ENCODE results near the gene SH3GLB1.

Gene SH3GLB1

DNA sequence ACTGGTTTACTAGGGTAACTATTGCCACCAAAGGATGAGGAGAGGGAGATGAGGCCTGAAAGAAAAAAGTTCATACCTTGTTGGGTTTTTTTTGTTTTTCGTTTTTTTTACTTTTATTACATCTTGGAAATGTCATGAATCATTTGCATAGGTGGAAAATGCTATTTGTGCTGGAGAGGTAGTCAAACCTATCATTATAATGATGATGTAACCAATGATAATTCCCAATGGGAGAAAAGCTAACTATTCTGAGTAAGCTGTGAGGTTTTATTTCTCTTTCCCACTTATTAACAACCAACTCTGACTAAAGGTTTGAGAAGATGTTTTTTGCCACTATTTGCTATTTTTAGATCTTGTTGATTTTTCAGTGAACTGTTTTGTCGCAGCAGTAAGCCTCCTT lies 29.0 kb downstream of the SH3GLB1 start:
- no peak for DNase-seq (ENCODE audit: low read depth, low spot score)

DNA sequence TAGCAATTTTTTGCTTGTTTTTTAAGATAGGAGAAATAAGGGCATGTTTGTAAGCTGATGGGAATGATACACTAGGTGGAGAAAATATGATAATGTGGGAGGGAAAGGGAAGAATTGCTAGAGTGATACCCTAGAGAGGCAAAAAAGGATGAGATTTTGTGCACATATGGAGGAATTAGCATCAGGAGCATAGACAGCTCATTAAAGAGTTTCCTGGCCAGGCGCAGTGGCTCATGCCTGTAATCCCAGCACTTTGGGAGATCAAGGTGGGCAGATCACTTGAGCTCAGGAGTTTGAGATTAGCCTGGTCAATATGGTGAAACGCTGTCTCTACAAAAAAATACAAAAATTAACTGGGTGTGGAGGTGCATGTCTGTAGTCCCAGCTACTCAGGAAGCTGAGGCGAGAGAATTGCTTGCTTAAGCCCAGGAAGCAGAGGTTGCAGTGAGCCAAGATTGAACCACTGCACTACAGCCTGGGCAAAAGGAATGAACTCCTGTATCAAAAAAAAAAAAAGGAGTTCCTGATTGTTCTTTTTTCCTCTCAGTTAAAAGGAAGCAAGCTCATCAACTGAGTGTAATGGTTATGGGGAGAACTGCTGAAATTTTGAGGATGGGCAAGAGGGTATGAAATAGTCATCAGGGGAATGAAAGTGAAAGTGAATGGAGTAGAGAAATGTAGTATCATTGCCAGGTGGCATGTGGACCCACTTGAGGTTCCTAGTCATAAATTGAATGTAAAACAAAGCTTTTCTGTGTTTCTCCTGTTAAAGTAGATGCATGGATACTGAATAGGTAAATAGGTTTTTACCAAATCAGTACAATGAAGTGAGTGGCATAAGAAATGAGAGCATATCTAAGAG lies 35.5 kb downstream of the SH3GLB1 start:
- no peak for DNase-seq (ENCODE audit: low read depth, low spot score)

DNA sequence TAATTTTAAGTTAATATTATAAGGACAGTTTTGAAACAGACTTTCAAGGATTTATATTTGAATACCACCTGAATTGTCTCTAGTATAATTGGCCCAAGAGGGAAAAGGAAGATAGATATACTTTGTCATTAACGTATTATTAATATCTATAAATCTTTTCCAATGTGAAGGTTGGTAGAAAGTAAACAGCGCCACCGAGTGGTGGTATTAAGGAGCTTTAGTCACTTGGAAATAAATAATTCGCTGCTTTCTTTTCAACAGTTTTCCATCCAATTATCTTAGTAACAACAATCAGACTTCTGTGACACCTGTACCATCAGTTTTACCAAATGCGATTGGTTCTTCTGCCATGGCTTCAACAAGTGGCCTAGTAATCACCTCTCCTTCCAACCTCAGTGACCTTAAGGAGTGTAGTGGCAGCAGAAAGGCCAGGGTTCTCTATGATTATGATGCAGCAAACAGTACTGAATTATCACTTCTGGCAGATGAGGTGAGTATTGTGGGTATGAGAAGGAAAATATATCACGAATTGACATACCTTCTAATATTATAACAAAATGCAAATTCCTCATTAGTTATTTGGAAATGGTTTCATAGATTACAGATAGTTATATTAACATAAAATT lies 37.7 kb downstream of the SH3GLB1 start:
- DNase-seq (ENCODE audit: low read depth, low spot score): peak; percentile 18

DNA sequence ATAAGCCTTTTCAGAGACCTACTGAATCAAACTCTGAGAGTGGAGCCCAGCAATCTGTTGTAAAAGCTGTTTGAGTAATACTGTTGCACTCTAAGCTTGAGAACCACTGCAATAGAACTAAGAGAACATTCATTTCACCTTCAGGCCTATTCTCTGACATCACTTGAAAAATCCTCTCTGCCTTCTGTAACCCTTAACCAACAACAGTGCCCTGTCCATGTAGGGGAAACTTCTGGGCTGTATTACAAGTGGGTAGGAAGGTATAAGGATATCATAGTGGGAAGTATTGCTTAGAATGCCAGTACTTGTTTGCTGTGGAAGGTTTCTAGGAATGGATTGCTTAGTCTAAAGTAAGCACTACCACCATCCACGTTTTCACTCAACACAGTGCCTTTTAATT lies 42.9 kb downstream of the SH3GLB1 start:
- no peak for DNase-seq (ENCODE audit: low read depth, low spot score)

DNA sequence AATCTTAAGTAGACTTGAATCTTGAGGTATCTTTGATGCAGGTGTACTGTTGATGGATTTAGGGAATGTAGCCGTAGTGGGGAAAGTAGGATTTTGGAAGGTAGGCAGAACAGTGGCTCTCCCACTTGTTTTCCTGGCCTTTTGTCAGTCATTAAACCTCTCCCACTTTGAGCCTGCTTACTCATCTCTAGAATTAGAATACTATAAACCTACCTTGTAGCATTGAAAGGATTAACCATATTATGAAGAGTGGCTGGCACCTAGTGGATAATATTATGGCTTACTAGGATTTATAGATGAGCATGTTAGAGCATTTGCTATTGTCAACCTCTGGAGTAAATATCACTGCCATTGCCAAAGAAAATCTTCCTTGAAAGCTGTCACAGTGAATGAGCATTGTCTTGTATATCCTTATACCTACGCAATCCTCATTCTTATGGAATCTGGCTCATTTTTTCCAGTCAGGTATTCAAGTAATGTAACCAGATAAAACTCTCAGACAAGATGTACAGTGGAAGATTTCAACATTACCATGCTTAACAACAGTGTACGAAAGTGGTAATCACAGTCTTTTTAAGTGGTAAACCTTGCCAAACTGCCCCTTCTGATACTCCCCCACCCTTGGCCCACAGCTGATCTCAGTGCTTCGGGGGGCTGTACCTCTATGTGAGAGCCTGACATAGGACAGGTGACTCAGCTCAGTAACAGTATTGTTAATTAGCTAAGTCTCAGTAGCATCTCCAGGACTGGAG lies 44.4 kb downstream of the SH3GLB1 start:
- DNase-seq (ENCODE audit: low read depth, low spot score): no peak

DNA sequence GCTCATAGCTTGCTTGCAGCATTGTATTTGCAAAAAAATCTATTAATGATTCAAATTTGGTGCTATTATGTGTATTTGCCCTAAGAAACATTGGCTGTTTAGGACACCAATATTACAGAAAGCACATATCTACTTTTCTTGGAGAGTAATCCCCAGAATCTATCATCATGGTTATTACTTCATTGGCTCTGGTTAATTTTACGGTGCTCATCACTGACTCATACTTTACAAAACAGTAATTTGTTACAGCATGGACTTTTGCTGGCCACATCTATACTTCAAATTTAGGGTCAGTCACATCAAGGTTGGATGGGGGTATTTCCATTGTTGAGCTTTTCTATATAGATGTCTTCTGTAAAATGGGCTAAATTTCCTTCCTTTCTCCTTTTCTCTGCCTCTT lies 45.7 kb downstream of the SH3GLB1 start:
- no peak for DNase-seq (ENCODE audit: low read depth, low spot score)

DNA sequence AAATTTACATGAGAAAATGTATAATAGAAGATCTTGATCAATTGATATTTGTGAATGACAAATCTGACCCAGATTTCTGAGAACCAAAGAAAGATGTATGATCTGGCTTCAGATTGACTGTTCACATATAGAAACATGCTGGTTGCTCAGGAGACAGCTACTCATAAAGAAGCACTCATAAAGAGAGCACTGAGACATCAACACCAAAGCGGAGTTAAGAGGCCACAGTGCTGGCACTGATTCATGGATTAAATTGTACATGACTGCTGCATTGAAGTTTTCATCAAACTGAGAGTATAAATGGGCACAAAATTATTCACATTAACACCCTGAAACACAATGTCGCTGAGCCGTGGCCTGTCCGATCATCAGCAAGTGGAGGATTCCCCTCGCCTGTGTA lies 46.2 kb downstream of the SH3GLB1 start:
- no peak for DNase-seq (ENCODE audit: low read depth, low spot score)

DNA sequence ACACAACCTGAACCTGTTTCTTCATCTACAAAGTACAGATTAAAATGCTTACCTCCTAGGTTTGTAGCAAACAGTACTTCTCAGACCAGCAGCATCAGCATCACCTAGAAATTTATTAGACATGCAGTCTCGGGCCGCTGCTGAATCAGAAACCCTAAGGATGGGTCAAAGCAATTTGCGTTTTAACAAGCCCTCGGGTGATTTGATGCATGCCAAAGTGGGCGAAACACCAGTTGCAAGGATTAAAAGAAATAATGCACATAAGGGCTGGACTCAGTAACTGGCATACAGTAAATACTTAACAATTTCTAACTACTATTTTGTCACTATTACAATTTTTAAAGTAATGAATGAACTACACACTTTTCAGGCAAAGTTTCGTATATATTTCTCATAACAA lies 47.5 kb downstream of the SH3GLB1 start:
- no peak for DNase-seq (ENCODE audit: low read depth, low spot score)

DNA sequence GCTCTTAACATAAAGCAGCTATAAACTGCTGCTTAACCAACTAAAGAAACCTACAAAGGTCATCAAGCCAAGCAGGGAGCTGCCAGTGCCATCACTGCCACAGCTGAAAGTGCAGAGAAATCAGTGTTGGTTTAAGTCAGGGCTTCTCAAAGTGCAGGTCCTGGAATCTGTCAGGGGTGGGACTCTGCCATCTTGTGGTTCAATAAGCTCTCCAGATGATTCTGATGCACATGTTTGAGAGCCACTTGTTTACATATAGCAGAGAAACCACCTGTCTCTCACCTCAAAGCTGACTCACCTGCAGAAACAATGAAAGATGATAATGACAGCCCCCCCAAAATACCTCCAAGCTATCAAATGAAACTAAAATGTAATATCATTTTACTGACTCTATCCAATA lies 49.3 kb downstream of the SH3GLB1 start:
- DNase-seq (ENCODE audit: low read depth, low spot score): no peak

DNA sequence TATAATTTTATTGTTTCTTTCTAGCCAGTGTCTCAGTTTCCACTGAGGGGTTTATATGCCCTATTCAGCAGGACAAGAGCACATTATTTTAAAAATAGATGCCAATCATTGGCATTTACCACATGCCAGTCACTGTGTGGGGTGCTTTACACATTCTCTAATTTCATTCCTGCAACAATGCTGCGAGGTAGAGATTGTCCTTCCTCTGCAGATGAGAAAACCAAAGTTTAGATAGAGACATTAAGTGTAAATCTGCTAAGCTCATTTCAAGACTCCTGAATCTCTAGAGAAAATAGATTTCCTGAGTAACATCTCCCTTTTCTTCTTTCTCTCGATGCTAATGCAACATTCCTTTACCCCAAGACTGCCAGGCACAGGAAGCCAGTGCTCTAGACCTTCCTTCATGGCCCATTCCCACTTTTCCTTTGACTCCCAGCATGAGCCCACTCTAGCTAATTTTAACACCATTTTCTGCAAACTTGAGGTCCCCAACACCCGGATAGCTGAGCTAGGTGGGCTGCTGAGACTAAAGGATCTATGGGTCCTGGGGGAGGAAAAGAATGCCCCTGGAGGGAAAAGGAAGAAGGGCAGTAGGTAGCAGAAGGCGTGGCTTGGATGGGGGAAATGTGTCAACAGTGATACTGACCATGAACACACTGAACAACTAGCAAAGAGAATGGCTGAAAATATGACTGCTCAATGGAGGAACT lies 50.0 kb downstream of the SH3GLB1 start:
- no peak for DNase-seq (ENCODE audit: low read depth, low spot score)

DNA sequence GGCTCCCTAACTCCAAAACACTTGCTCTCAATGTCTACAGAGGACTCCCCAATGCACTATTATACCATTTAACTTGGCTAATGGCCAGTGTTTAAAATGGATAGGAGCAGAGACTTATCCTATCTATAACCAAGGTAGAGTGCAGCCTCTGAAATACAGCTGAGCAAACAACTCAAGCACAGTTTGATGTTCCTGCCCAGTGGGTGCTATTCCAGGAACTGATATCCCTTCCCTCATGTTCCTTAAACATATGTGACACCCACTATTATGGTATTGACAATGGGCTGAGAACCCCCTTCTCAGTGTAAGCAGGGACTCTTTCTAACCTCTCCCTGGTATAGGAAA lies 51.7 kb downstream of the SH3GLB1 start:
- no peak for DNase-seq (ENCODE audit: low read depth, low spot score)

DNA sequence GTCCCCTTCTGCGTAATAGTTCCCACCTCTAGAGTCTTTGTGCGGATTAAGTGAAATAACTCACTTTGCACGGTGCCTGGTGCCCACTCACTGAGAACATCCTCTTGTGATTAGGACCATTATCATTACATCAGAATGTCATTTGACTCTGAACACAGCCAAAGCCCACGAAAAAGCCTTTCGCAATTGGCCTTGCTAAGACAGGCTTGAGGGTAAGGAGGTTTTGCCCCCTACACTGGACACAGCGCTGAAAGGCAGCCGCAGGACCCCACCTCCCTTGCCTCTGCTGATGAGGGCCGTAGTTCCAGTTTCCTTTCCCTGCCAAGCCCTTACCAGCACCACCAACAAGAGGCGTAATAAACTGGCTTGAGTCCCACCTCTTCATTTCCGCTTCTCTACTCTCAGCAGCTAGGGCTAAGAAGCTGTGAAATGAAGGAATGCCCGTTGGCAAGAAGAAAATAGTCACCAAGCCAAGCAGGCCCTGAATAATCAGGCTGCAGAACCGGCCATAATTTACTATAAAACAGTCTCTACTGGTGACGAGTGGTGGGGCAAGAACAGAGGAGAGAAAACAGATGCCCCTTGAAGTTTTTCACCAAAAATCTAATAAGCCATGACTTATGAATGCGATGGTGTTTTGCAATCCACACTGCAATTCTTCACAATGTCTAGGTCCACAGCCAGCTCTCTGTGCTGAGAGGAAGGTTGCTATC lies 53.1 kb downstream of the SH3GLB1 start:
- no peak for DNase-seq (ENCODE audit: low read depth, low spot score)

DNA sequence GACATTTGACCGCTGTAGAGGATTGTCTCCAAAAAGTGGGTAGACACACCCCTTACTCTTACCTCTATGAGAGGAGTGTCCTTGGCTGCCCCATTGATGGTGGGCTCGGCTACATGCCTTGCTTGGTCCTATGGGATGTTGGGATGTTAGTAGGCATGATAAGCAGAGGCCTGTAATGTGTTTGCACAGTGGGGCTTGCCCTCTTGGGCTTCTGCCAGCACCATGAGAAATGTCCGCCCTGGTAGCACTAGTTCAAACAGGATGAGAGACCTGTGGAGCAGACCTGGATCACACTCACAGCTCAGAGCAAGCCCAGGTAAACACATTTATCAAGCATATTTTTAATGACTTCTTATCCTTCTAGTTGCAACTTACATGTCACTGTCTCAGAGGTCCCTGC lies 54.2 kb downstream of the SH3GLB1 start:
- DNase-seq (ENCODE audit: low read depth, low spot score): no peak

DNA sequence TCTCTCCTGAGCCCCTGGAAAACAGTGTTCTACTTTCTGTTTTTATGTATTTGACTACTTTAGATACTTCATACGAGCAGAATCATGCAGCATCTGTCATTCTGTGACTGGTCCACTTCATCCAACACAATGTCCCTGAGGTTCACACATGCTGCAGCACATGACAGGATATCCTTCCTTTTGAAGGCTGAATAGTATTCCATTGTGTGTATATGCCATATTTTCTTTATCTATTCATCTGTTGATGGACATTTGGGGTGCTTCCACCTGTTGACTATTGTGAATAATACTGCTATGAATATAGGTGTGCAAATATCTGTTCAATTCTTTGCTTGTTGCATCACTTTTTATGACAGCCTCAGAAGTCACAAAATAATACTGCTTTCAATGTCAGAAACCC lies 55.8 kb downstream of the SH3GLB1 start:
- DNase-seq (ENCODE audit: low read depth, low spot score): no peak

DNA sequence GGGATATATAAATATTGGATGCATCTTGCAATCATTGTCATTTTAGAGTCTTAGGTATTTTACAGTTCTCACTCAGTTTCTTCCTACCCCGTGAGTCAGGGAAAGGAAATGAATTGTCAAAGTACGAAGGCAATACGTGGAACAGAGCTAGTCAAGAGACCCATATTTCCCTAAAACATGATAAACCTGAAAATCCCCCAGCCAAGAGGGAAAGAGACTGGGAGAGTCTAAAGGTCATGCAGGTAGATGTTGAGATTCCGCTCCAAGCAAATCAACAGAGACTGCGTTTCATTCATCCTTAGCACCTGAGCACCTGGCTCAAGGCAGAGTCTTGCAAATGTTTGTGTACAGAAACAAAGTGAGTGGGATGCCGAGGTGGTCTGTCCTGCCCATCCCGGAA lies 58.0 kb downstream of the SH3GLB1 start:
- no peak for DNase-seq (ENCODE audit: low read depth, low spot score)

DNA sequence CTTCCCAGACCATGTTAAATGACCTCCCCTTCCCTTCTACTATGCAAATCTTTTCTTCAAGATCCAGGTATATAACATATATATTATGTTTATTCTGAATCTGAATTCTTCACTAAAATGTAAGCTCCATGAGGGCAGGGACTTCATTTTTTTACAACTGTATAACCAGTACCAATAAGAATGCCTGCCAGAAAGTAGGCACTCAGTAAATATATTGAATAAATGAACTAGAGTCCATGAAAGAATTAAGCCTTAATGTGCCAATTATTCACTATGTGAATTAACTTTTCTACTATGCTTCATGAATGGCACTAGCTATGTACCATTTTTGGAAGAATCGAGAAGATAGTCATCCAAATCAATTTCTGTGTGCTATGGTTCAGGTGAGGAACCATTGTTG lies 60.1 kb downstream of the SH3GLB1 start:
- DNase-seq (ENCODE audit: low read depth, low spot score): no peak

DNA sequence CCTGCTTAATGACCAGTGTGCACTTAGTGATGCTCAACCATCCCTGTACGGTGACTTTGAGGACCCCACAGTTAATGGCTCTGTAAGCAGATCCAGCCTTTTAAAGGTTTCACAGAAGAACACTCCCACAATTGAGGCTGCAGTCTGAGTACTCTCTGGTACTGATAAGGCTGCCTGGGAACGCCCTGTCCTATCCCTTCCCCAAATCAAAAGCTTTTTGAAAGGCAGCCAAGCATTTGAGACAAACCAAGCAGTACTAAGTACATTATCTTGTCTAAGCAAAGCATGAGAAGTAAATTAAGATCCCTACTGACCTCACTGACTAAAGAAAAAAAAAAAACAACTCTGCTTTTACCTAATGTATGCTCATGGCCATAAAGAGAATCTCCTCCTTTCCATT lies 60.7 kb downstream of the SH3GLB1 start:
- no peak for DNase-seq (ENCODE audit: low read depth, low spot score)

DNA sequence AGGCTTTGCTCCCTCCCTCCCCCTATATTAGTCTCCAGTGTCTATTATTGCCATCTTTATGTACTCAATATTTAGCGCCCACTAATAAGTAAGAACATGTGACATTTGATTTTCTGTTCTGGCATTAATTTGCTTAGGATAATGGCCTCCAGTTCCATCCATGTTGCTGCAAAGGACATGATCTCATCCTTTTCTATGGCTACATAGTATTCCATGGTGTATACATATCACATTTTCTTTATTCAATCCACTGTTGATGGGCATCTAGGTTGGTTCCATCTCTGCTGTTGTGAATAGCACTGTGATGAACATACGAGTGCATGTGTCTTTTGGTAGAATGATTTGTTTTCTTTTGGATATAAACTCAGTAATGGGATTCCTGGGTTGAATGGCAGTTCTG lies 61.3 kb downstream of the SH3GLB1 start:
- no peak for DNase-seq (ENCODE audit: low read depth, low spot score)

DNA sequence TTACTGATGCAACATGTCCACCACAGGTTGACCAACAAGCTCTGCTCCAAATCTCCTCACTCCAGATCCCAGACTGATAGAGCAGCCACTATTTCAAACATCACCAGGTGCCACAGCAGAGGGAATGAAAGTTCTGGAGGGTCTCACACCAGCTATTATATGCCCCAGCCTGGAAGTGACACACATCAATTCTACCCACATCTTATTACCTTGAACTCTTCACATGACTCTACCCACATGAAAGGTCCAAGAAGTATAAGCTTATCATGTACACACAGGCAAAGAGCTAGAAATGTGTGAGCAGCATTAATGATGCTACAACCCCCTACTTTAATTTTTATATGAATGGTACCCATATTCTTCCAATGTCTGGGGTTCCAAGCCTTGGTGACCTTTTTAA lies 64.2 kb downstream of the SH3GLB1 start:
- no peak for DNase-seq (ENCODE audit: low read depth, low spot score)

DNA sequence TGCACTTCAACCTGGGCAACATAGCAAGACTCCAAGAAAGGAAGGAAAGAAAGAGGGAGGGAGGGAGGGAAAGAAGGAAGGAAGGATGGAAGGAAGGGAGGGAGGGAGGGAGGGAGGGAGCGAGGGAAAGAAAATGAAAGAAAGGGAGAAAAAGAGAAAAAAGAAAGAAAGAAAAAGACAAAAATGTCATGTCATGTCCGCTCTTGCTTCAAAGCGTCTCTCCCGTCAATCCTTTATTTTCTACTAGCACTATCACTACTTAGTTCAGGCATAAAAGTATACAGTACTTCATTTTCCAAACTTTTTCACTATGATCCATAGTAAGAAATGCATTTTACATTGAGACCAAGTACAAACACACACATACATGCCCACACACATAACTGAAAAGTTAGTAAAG lies 64.7 kb downstream of the SH3GLB1 start:
- DNase-seq (ENCODE audit: low read depth, low spot score): no peak

All from activated CD4-positive, CD25-positive, alpha-beta regulatory T cell treated with anti-CD3 and anti-CD28 coated beads, Interleukin-2, amount 50 U/mL, for 16 hours (primary cell).